AML-193 (cell line): ENCODE results near the gene MYH9.
A peak's percentile ranks its signal among the peaks of the same experiment; 100 is the strongest.
"Not testable (repeated sequence)": the region's sequence is repeated elsewhere in the genome, so short reads cannot be mapped to it uniquely, and the experiment has no call there.

Experiments used
- DNase-seq, 2 experiments: peaks; one replicate each; lab custom pipeline; 2025; lab: John Stamatoyannopoulos, UW

Gene MYH9

GRCh38 chr22:36291831-36292740 lies 95.7 kb downstream of the MYH9 start:
- no peak for DNase-seq

GRCh38 chr22:36290391-36291075 lies 97.2 kb downstream of the MYH9 start:
- DNase-seq = not testable (repeated sequence)

GRCh38 chr22:36289948-36290371 lies 97.8 kb downstream of the MYH9 start:
- DNase-seq = not testable (repeated sequence)

- no peak for DNase-seq
Observed at GRCh38 chr22:36289406-36289870, 98.3 kb downstream of the MYH9 start.

GRCh38 chr22:36288571-36289405 lies 99.0 kb downstream of the MYH9 start:
- no peak for DNase-seq

GRCh38 chr22:36287881-36288515 lies 99.8 kb downstream of the MYH9 start:
- no peak for DNase-seq

- peak; percentile 47 to 50 for DNase-seq
Observed at GRCh38 chr22:36286096-36286957, 101.4 kb downstream of the MYH9 start.

- DNase-seq = no peak
Observed at GRCh38 chr22:36285545-36285944, 102.2 kb downstream of the MYH9 start.

- DNase-seq = no peak
Observed at GRCh38 chr22:36285017-36285416, 102.8 kb downstream of the MYH9 start.

- no peak for DNase-seq
Observed at GRCh38 chr22:36284171-36284571, 103.6 kb downstream of the MYH9 start.

- no peak for DNase-seq
Observed at GRCh38 chr22:36282328-36282831, 105.4 kb downstream of the MYH9 start.

- no peak for DNase-seq
Observed at GRCh38 chr22:36281781-36282327, 105.9 kb downstream of the MYH9 start.

GRCh38 chr22:36280379-36280778 lies 107.4 kb downstream of the MYH9 start:
- no peak for DNase-seq

- peak; percentile 42 to 56 for DNase-seq
Observed at GRCh38 chr22:36279219-36279666, 108.5 kb downstream of the MYH9 start.

- peak; percentile 7 to 57 for DNase-seq
Observed at GRCh38 chr22:36277482-36278291, 110.1 kb downstream of the MYH9 start.

GRCh38 chr22:36274531-36274930 lies 113.2 kb downstream of the MYH9 start:
- DNase-seq = no peak

GRCh38 chr22:36271951-36272350 lies 115.8 kb downstream of the MYH9 start:
- DNase-seq = not testable (repeated sequence)

GRCh38 chr22:36271231-36271630 lies 116.5 kb downstream of the MYH9 start:
- DNase-seq = not testable (repeated sequence)

- no peak for DNase-seq
Observed at GRCh38 chr22:36267896-36268485, 119.8 kb downstream of the MYH9 start.
